Astrocyte (in vitro differentiated cells and primary cell): Measurements from ENCODE around the gene CCR3. TPM values are rescaled to one million over a fixed set of nuclear protein-coding genes. Genes with fewer than 3 reads are reported as not detected.

Source experiments
- DNase-seq: peaks from one replicate; pipeline ENCODE4 v3.0.0-alpha.2; 2010; ENCODE audit warnings: low read depth
- FAIRE-seq: peaks from 2 replicates; lab custom pipeline; 2011; peaks lifted over from hg19 to GRCh38; lab: Jason Lieb, UNC
- H2AFZ ChIP-seq: 2 replicates; pipeline ENCODE4 v1.6.0; 2012; ENCODE audit warnings: low read depth, low read length, inconsistent platforms
- H3K27ac ChIP-seq: 2 replicates; pipeline ENCODE4 v1.5.1; 2011; ENCODE audit warnings: low read depth, low read length, inconsistent platforms
- H3K27me3 ChIP-seq: 2 replicates; pipeline ENCODE4 v1.6.0; 2011; ENCODE audit warnings: low read length, inconsistent platforms; ENCODE audit not compliant: insufficient read depth
- H3K36me3 ChIP-seq: 2 replicates; pipeline ENCODE4 v1.5.1; 2011; ENCODE audit warnings: low read length, inconsistent platforms; ENCODE audit not compliant: insufficient read depth
- H3K4me1 ChIP-seq: 2 replicates; pipeline ENCODE4 v1.5.1; 2011; ENCODE audit warnings: low read length, inconsistent platforms; ENCODE audit not compliant: insufficient read depth
- H3K4me2 ChIP-seq: 2 replicates; pipeline ENCODE4 v1.6.0; 2012; ENCODE audit warnings: low read length, inconsistent platforms
- H3K4me3 ChIP-seq: 2 replicates; pipeline ENCODE4 v1.5.1; 2011; ENCODE audit warnings: low read depth, mild to moderate bottlenecking, low read length, inconsistent platforms; ENCODE audit not compliant: insufficient read depth
- H3K79me2 ChIP-seq: 2 replicates; pipeline ENCODE4 v1.6.0; 2012; ENCODE audit warnings: mild to moderate bottlenecking, low read length, inconsistent platforms; ENCODE audit not compliant: insufficient read depth
- H3K9ac ChIP-seq: 2 replicates; pipeline ENCODE4 v1.6.0; 2012; ENCODE audit warnings: mild to moderate bottlenecking, low read length, inconsistent platforms
- H3K9me3 ChIP-seq: 2 replicates; pipeline ENCODE4 v1.5.1; 2012; ENCODE audit warnings: low read depth, mild to moderate bottlenecking, low read length, inconsistent platforms; ENCODE audit not compliant: insufficient read depth
- H4K20me1 ChIP-seq: 2 replicates; pipeline ENCODE4 v1.6.0; 2012; ENCODE audit warnings: low read length, inconsistent platforms; ENCODE audit not compliant: insufficient read depth
- H3K27ac Mint-ChIP-seq: one replicate; pipeline ENCODE4 v1.8.0; 2021; ENCODE audit warnings: mild to moderate bottlenecking, mixed read lengths; ENCODE audit not compliant: unreplicated experiment
- H3K27me3 Mint-ChIP-seq: one replicate; pipeline ENCODE4 v1.8.0; 2021; ENCODE audit warnings: low read depth, mixed read lengths; ENCODE audit not compliant: unreplicated experiment
- H3K36me3 Mint-ChIP-seq: one replicate; pipeline ENCODE4 v1.8.0; 2021; ENCODE audit warnings: low read depth, mixed read lengths; ENCODE audit not compliant: unreplicated experiment
- H3K4me1 Mint-ChIP-seq: one replicate; pipeline ENCODE4 v1.8.0; 2021; ENCODE audit warnings: low read depth, mixed read lengths; ENCODE audit not compliant: unreplicated experiment
- H3K4me3 Mint-ChIP-seq: one replicate; pipeline ENCODE4 v1.8.0; 2021; ENCODE audit warnings: mild to moderate bottlenecking, moderate library complexity, mixed read lengths; ENCODE audit not compliant: unreplicated experiment
- H3K9me3 Mint-ChIP-seq: one replicate; pipeline ENCODE4 v1.8.0; 2021; ENCODE audit warnings: mild to moderate bottlenecking, mixed read lengths; ENCODE audit not compliant: unreplicated experiment
- EZH2 ChIP-seq: IDR thresholded peaks from 2 replicates; pipeline ENCODE4 v1.6.1; 2012; ENCODE audit warnings: mild to moderate bottlenecking, low read length, inconsistent platforms; ENCODE audit not compliant: insufficient read depth
- total RNA-seq: library from RNA; stranded (reverse); gene quantifications from 2 replicates; pipeline ENCODE4 v1.2.1, GENCODE V29; 2021
- TF ChIP-seq, protein P1 (sequence below): IDR thresholded peaks from 2 replicates; pipeline ENCODE4 v1.5.1; 2011; ENCODE audit warnings: low read depth, mild to moderate bottlenecking, inconsistent platforms, low read length, moderate library complexity; ENCODE audit not compliant: insufficient read depth

The CCR3 gene
- total RNA-seq, 1 donor from 2014 or later = not detected

GRCh38 chr3:46285931-46286619 is 43.8 kb downstream of the CCR3 start:
- H3K4me1 Mint-ChIP-seq = no peaks in the 10 kb centered on the region
- H3K4me1 ChIP-seq = no peaks in the 10 kb centered on the region
- peaks cover 14% of the 10 kb centered on the region for H3K27me3 Mint-ChIP-seq
- no peak overlapping the region for H2AFZ ChIP-seq
- H3K9me3 ChIP-seq = no peaks in the 10 kb centered on the region
- no peaks in the 10 kb centered on the region for H4K20me1 ChIP-seq
- DNase-seq (no peak), FAIRE-seq (no peak)
- H3K4me3 Mint-ChIP-seq = no peak overlapping the region
- H3K9ac ChIP-seq = no peak overlapping the region
- no peak overlapping the region for H3K27ac ChIP-seq
- no peaks in the 10 kb centered on the region for H3K79me2 ChIP-seq
- H3K4me2 ChIP-seq = no peak overlapping the region
- H3K27ac Mint-ChIP-seq = no peak overlapping the region
- H3K4me3 ChIP-seq = no peak overlapping the region
- H3K27me3 ChIP-seq = peaks cover 6% of the 10 kb centered on the region
- H3K36me3 ChIP-seq = no peaks in the 10 kb centered on the region
- H3K36me3 Mint-ChIP-seq = peaks cover 2% of the 10 kb centered on the region
- TF ChIP-seq, protein P1, sequence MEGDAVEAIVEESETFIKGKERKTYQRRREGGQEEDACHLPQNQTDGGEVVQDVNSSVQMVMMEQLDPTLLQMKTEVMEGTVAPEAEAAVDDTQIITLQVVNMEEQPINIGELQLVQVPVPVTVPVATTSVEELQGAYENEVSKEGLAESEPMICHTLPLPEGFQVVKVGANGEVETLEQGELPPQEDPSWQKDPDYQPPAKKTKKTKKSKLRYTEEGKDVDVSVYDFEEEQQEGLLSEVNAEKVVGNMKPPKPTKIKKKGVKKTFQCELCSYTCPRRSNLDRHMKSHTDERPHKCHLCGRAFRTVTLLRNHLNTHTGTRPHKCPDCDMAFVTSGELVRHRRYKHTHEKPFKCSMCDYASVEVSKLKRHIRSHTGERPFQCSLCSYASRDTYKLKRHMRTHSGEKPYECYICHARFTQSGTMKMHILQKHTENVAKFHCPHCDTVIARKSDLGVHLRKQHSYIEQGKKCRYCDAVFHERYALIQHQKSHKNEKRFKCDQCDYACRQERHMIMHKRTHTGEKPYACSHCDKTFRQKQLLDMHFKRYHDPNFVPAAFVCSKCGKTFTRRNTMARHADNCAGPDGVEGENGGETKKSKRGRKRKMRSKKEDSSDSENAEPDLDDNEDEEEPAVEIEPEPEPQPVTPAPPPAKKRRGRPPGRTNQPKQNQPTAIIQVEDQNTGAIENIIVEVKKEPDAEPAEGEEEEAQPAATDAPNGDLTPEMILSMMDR = no peak
- TF ChIP-seq EZH2 = no peak
- no peaks in the 10 kb centered on the region for H3K9me3 Mint-ChIP-seq

DNA sequence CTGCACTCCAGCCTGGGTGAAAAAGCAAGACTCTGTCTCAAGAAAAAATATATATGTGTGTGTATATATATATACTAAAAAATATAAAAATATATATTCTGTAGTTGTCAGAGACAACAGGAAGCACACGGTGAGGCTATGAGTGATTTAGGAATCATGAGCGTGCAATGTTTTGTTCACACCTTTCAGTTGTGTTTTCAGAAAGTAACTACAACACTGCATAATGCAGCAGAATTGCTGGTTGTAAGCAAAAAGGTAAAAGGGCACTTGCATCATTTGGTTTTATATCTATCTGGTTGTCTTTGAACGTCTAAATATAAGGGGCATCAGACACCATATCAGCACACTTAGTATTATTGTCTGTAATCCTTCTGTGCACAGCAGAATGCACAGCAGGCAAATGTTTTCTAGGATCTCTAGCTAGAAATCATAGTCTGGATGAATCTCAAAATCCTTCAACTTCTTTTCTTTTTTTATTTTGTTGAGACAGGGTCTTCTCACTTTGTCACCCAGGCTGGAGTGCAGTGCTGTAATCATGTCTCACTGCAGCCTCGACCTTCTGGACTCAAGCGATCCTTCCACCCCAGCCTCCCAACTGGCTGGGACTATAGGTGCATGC is 44.8 kb downstream of the CCR3 start:
- TF ChIP-seq, protein P1 = no peak
- no peak for TF ChIP-seq EZH2
- Histone ChIP-seq H3K4me2 (no peak overlapping the region), H3K79me2 (no peaks in the 10 kb centered on the region), H3K4me3 (no peak overlapping the region), H3K27me3 (peaks cover 4% of the 10 kb centered on the region), H3K36me3 (no peaks in the 10 kb centered on the region), H2AFZ (no peak overlapping the region), H3K4me1 (no peaks in the 10 kb centered on the region), H3K9me3 (no peaks in the 10 kb centered on the region), H3K9ac (no peak overlapping the region), H3K27ac (no peak overlapping the region), H4K20me1 (no peaks in the 10 kb centered on the region)
- Mint-ChIP-seq H3K27me3 (peaks cover 11% of the 10 kb centered on the region), H3K4me3 (no peak overlapping the region), H3K27ac (no peak overlapping the region), H3K36me3 (peaks cover 2% of the 10 kb centered on the region), H3K4me1 (no peaks in the 10 kb centered on the region), H3K9me3 (no peaks in the 10 kb centered on the region)
- DNase-seq (no peak), FAIRE-seq (no peak)

DNA sequence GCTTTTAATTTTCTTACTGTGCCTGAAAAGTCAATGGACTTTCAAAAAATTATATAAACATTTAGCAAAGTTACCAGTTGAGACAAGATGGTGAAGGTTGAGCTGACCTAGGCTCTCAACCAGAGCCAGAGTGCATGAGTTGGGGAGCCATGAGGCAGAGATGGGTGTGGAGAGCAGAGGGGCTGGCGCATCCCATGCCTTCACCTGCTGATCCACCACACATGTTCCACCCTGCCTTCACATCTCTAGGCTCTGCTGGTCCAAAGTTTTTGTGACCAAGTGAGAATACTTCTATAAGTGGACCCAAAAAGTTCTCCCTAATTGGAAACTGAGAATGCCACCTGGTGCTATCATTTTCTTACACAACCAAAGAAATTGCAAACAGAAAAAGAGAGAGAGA is 47.3 kb downstream of the CCR3 start:
- H3K4me2 ChIP-seq = no peak overlapping the region
- FAIRE-seq (no peak), DNase-seq (no peak)
- no peak overlapping the region for H3K9ac ChIP-seq
- no peaks in the 10 kb centered on the region for H3K36me3 ChIP-seq
- no peak overlapping the region for H2AFZ ChIP-seq
- H3K27ac Mint-ChIP-seq = no peak overlapping the region
- H3K9me3 ChIP-seq = no peaks in the 10 kb centered on the region
- H3K4me3 ChIP-seq = no peak overlapping the region
- H3K27me3 Mint-ChIP-seq = peaks cover 12% of the 10 kb centered on the region
- H3K4me1 ChIP-seq = no peaks in the 10 kb centered on the region
- H3K4me1 Mint-ChIP-seq = no peaks in the 10 kb centered on the region
- no peaks in the 10 kb centered on the region for H3K79me2 ChIP-seq
- no peaks in the 10 kb centered on the region for H3K9me3 Mint-ChIP-seq
- no peaks in the 10 kb centered on the region for H3K36me3 Mint-ChIP-seq
- no peak overlapping the region for H3K4me3 Mint-ChIP-seq
- H3K27ac ChIP-seq = no peak overlapping the region
- no peak for TF ChIP-seq EZH2
- TF ChIP-seq, protein P1 = no peak
- H4K20me1 ChIP-seq = no peaks in the 10 kb centered on the region
- H3K27me3 ChIP-seq = no peaks in the 10 kb centered on the region
